HG03469 (cell line): ENCODE data around the gene LNX2.
A peak's percentile ranks its signal among the peaks of the same experiment; 100 is the strongest.
"Not testable (repeated sequence)": the region's sequence is repeated elsewhere in the genome, so short reads cannot be mapped to it uniquely, and the experiment has no call there.

Experiments used
- ATAC-seq: cut with Tn5 transposase; IDR thresholded peaks from one replicate; pipeline ENCODE4 v1.9.1; 2021; ENCODE audit warnings: mild to moderate bottlenecking, moderate library complexity, moderate number of reproducible peaks; ENCODE audit not compliant: unreplicated experiment

Gene LNX2

DNA sequence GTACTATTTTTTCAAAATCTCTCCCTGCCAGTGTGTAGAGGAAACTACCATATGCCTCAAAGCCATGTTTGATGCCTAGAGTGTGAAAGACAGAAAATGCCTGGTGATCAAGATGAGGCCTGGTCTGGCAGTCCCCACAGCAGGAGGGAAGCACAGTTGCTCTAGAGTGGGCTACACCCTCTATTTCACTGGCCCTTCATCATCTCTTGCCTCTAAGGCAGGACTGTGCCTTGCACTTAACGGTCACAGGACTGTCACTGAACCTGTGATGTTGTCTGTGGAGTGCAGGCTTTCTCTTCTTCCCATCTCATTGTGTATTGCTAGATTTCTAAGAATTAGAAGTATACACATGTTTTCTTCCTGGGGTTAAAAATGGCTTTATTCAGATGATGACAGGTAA is 17.7 kb upstream of the LNX2 start:
- ATAC-seq, result no peak

DNA sequence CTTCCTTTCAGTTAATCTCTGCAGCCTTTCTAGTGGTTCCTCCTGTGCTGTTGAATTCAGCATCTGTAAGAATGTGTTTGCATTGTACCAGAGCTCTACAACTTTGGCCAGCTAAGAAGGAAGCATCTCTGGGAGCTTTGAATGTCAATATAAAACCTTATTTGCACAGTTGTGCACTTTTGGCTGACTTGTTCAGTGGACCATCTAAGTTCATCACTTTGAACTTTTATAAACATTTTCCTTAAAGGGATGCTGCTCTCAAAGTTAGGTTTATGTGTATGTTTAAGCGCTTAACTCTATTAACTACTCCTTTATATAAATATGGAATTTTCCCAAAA is 16.9 kb upstream of the LNX2 start:
- no peak for ATAC-seq

DNA sequence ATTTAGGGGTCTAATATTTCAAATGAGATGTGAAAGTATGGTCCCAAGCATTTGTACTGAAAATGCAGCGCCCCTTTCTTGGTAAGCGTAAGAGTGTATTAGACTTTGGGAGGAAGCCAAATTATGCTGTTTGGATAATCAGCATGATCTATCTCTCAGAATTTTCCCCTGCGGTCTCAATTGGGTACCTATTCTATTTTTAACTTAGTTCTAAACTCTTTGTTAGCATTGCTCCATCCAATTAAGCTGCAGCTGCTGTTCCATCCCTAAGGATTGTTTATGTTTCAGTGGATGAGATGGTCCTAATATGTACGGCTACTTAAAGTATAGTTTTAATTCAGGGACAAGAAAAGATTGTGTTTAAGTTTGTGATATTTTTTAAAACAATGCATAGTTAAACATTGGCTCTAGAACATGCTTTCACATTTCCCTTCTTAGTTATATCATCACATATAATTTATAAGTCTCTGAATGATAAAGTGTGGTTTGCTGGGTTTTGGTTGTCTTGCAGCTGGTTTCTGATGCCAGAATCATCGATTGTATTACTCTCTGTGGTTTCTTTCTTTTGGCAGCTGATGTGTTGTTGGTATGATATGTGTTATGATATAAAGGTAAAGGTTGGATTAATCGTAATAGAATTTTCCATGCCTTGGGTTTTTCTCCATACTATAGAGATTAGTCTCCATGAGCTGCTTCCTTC is 16.4 kb upstream of the LNX2 start:
- no peak for ATAC-seq

- ATAC-seq, result no peak
Observed at GRCh38 chr13:27635266-27635665, 14.9 kb upstream of the LNX2 start.

GRCh38 chr13:27634791-27635190 is 14.5 kb upstream of the LNX2 start:
- ATAC-seq, result no peak

DNA sequence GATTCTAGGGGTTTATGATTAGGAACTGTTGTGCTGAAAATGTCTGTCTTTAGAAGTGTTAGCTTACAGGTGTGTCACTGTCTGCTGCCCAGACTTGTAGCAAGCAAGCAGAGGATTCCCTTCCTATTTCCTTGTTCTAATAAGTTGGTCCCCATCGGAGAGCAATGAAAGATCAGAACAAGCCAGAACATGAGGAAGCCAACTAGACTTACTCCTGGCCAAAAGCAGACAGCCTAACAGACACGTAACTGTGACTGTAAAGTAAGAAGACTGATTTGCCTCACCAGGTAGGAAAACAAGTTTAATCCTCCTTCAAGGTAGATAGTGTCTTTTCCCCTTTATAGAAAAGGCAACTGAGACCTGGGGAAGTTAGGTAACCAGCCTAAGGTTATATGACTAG is 13.9 kb upstream of the LNX2 start:
- no peak for ATAC-seq

DNA sequence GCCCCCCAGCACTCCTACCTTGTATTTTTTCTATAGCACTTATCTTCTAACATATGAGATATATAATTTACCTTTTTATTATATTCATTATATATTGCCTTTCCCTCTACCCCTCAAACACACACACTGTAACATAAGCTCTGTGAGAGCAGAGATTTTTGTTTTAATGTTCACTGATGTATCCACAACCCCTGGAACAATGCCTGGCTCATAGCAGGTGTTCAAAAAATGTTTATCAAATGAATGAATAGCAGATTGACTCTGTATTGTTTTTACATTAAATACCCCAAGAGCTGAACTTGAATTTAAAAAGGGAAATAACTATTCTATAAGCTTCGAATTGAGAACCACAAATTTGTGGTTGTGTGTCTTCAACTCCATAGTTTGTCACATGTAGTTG is 12.3 kb upstream of the LNX2 start:
- ATAC-seq, result no peak

- ATAC-seq, result no peak
Observed at GRCh38 chr13:27632214-27632613, 11.9 kb upstream of the LNX2 start.

DNA sequence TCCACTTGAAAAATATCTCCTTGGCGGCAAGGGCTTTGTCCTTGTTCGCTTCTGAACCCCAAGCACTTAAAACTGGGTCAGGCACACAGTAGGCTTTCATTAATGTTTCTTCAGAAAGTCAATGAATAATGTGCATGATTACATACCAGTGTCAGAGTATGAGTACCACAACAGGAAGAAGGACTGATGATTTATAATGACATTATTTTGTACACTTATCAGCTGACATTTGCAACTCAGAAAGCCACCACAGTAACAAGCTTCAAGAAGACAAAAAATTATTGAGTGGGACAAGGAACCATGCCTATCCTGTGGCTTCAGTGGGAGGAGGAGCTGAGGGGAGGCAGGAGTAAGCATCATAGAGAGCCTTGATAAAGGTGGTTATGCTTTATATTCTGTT is 11.3 kb upstream of the LNX2 start:
- ATAC-seq, result no peak

- ATAC-seq, result no peak
Observed at GRCh38 chr13:27631156-27631555, 10.8 kb upstream of the LNX2 start.

DNA sequence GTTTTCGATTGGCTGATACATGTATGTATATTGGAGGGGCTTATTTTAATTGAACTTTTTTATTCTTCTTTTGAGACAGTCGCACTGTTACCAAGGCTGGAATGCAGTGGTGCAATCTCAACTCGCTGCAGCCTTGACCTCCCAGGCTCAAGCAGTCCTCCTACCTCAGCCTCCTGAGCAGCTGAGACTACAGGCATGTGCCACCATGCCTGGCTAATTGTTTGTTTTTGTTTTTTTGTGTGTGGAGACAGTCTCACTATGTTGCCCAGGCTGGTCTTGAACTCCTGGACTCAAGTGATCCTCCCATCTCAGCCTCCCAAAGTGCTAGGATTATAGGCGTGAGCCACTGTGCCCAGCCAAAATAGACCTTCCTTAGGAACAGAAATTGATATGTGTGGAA is 8.4 kb upstream of the LNX2 start:
- ATAC-seq, result not testable (repeated sequence)

DNA sequence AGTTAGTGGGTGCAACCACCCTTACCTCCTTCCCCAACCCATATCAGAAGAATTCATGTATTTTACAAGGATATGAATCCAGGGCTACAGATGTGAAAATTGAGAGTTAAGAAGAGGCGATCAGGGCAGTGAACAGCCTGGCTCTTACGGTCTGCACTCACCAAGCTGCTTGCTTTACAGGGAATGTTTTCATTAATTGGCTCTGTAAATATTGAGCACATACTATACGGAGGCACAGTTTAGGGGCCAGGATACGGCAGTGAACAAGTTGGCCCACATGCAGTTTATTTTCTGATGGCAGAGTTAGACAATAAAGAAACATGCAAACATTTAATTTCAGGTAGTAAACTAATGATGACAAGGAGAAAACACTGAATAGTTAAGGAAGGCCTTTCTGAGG is 7.8 kb upstream of the LNX2 start:
- ATAC-seq, result no peak

DNA sequence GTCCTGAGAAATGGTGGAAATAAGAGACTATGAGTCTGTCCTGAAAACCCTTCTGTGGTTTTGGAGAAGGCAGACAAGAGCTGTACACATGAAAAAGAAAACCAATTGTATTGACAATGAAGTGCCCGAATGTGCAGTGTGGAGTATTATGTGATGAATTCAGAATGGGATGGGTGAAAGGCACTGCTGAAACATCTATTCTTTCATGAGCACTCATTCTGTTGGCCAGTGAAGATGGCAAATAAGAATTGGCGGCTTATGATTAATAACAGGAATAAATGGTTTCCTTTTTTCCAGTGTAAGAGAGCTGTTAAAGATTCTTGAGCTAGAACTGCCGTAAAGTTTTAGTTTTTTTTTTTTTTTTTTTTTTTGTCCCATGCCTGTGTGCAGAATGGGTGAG is 7.1 kb upstream of the LNX2 start:
- ATAC-seq, result no peak

DNA sequence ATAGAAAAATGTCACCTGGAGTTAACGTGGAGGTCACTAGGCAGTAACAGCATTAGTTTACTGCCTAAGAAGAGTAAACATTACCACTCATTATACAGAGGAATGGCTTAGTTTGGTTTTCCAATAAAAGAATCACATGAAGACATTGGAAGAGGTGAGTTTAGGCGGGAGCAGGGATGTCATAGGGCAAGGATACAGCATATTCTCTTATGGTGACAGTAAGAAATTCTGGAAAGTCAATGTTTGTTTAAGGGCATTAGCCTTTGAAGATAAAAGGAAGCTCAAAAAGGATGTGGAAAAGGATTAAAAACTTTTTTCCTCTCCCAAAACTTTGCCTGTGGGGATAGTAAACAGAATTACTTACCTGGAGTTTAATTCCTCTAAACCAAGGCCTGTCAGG is 5.5 kb upstream of the LNX2 start:
- ATAC-seq, result no peak

- no peak for ATAC-seq
Observed at GRCh38 chr13:27624071-27624470, 3.7 kb upstream of the LNX2 start.

- no peak for ATAC-seq
Observed at GRCh38 chr13:27622881-27623280, 2.6 kb upstream of the LNX2 start.

DNA sequence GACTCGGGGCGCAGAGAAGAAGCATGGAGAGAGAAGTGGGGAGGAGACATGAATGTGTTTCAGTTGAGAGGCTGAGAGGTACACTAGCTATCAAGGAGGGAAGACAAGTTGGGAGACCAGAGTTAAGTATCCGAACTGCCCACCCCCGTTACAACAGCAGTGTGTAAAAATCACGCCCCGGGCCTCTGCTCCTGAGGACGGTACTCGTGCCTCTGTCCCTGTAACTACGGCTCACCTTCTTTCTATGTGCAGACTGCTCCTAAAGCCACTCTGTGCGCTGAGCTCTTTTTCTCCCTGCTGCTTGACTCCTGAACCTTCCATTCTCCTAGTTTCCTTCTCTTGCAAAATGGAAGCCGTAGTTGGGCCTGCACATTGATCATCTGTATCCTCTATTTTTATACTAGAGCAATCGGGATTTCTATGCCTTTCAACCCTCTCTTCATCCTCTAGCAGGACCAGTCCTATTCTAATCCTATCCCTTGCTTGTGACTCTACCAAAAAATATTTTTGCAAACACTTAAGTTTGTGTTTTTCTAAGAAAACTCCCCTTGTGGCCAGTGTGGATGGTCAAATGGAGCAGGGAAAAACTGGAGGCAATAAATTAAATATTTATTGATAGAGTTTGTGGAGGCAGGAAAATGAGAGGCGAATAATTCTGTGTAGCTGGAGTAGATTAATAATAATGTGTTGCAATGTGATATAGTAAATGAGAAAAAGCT is 1.9 kb upstream of the LNX2 start:
- no peak for ATAC-seq

- ATAC-seq, result peak; percentile 44
Observed at GRCh38 chr13:27621366-27622101, 1.2 kb upstream of the LNX2 start, which contains the start of gene POLR1D. POLR1D (plus strand) TSS chr13:27621892; CDS start chr13:27621984, 92 bp downstream.

GRCh38 chr13:27621116-27621365 is 712 bp upstream of the LNX2 start:
- ATAC-seq, result no peak

DNA sequence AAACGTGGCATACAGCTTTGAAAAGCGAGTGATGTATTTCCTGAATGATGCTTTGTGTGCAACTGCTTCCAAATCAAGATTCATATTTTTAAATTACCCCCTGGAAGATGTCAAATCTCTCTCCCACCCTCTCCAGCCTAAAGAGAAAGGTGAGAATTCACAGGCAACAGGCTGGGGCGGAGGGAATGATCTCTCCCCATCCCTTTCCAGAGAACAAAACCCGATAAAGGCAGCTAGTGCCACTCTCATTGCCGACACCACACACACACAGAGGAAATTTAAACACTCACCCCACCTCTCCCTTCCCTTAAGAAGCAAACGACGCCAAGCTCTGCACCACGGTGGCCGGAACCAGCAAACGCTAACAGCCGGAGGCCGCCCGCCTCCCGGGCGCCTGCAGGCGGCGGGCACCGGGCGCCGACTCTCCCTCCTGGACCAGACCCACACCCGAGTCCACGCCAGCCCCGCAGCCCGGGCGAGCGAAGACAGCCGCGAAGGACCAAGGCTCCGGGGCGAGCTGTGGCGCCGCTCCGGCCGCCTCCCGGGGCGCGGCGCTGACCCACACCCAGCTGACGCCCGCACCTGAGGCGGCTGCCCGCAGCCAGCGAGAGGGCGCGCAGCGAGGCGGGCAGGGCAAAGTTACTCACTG is 477 bp downstream of the LNX2 start:
- ATAC-seq, result peak; percentile 24

DNA sequence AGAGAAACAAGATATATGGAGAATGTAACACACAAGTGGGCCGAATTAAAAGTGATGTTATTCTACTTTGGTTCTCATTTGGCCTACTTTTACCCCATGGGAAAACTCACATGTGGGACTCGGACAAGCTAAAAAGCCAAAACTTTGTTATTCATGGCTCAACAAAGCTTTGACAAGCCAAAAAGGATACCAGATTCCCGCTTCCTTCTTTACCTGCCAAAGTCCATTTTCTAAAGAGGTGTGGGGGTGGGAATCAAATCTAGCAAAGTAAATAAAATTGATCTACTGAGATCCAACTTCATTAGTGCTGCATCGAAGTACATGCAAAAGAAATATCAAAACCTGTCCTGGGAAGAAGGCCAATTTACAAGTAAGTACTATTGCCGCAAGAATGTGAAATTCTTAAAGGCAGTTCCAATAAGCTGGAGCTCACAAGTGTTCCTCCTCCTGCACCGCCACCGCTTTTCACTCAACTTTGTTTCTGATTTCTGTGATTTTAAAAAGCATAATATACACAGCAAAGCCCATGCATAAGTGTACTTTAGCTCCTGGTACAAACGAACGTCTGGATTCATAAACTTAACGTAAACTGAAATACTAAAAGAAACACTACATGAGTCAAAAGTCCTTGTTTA is 1.1 kb downstream of the LNX2 start:
- ATAC-seq, result no peak
